GM21723 (cell line): ENCODE data around the gene IFNGR2.
"Not testable (repeated sequence)": the region's sequence is repeated elsewhere in the genome, so short reads cannot be mapped to it uniquely, and the experiment has no call there.

Experiments used
- ATAC-seq: cut with Tn5 transposase; IDR thresholded peaks from one replicate; pipeline ENCODE4 v1.9.1; 2021; ENCODE audit warnings: mild to moderate bottlenecking, moderate library complexity; ENCODE audit not compliant: unreplicated experiment

The IFNGR2 gene

GRCh38 chr21:33434770-33435360, 31.7 kb downstream of the IFNGR2 start:
- ATAC-seq = peak; percentile 92

- ATAC-seq = no peak
Measured at GRCh38 chr21:33437140-33437539, 33.9 kb downstream of the IFNGR2 start.

- ATAC-seq = peak; percentile 69
Measured at GRCh38 chr21:33441489-33442477, 38.6 kb downstream of the IFNGR2 start.

GRCh38 chr21:33443194-33443593, 40.0 kb downstream of the IFNGR2 start:
- ATAC-seq = no peak

GRCh38 chr21:33444499-33444898, 41.3 kb downstream of the IFNGR2 start:
- no peak for ATAC-seq

GRCh38 chr21:33446620-33447019, 43.4 kb downstream of the IFNGR2 start:
- ATAC-seq = not testable (repeated sequence)

GRCh38 chr21:33449616-33450015, 46.4 kb downstream of the IFNGR2 start:
- no peak for ATAC-seq

DNA sequence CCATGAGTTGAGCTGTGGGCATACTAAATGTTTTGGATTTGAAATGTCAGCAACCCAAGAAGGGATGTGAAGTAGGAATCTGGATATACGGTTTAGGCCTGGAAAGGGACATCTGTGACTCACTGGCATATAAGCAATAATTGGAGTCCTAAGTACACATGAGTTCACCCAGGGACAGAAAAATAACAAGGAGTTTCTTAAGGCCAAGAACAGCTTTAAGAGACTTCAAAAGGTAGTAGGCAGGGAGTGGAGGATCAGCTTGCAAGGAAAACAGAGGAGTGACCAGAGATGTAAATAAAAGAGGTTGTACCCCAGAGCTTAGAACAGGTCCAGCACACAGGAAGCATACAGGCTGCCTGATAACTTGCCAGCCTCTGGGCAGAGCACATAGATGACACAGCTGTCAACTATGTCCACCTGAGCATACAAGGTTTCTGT, 48.4 kb downstream of the IFNGR2 start:
- ATAC-seq = no peak

GRCh38 chr21:33452362-33452761, 49.1 kb downstream of the IFNGR2 start:
- no peak for ATAC-seq

- no peak for ATAC-seq
Measured at GRCh38 chr21:33455686-33456446, 52.7 kb downstream of the IFNGR2 start.

GRCh38 chr21:33458861-33459260, 55.6 kb downstream of the IFNGR2 start:
- ATAC-seq = no peak

- ATAC-seq = no peak
Measured at GRCh38 chr21:33461538-33462250, 58.5 kb downstream of the IFNGR2 start.

GRCh38 chr21:33469183-33469582, 66.0 kb downstream of the IFNGR2 start:
- ATAC-seq = not testable (repeated sequence)

GRCh38 chr21:33470701-33471100, 67.5 kb downstream of the IFNGR2 start:
- no peak for ATAC-seq

- no peak for ATAC-seq
Measured at GRCh38 chr21:33473344-33473743, 70.1 kb downstream of the IFNGR2 start.

GRCh38 chr21:33477066-33477465, 73.9 kb downstream of the IFNGR2 start:
- ATAC-seq = no peak

- ATAC-seq = no peak
Measured at GRCh38 chr21:33478182-33478581, 75.0 kb downstream of the IFNGR2 start.

- peak; percentile 32 for ATAC-seq
Measured at GRCh38 chr21:33478935-33479678, 75.9 kb downstream of the IFNGR2 start.

- peak; percentile 90 for ATAC-seq
Measured at GRCh38 chr21:33479679-33480480, 76.7 kb downstream of the IFNGR2 start, which contains the start of gene TMEM50B. Gene TMEM50B (minus strand): TSS chr21:33479974. CDS start chr21:33468885, 11,089 bp downstream.
